Kidney (tissue), 14 donors: ENCODE measurements around the gene HOXA9. TPM values are rescaled to one million over a fixed set of nuclear protein-coding genes. Genes with fewer than 3 reads are reported as not detected.

ENCODE experiments used
- DNase-seq, 5 donors: peaks; one replicate each; pipeline ENCODE4 v3.0.0-alpha.2; 2013 to 2020
- FAIRE-seq: peaks from 2 replicates; lab custom pipeline; 2012; peaks lifted over from hg19 to GRCh38; lab: Jason Lieb, UNC
- H3K27ac ChIP-seq, 2 donors: one replicate each; pipeline ENCODE4 v1.7.0; 2013; ENCODE audit warnings: low read depth in 2 of 2, low read length in 2 of 2, inconsistent platforms in 1 of 2
- H3K27me3 ChIP-seq: one replicate; pipeline ENCODE4 v1.7.1; 2013; ENCODE audit warnings: low read length, inconsistent platforms; ENCODE audit not compliant: control insufficient read depth, insufficient read depth
- H3K36me3 ChIP-seq, 3 donors: one replicate each; pipeline versions ENCODE4 v1.7.0 to v1.7.1; 2013; ENCODE audit warnings: low read length in 3 of 3, control low read depth in 1 of 3, inconsistent platforms in 1 of 3; ENCODE audit not compliant: insufficient read depth in 3 of 3, control insufficient read depth in 2 of 3
- H3K4me1 ChIP-seq, 3 donors: one replicate each; pipeline versions ENCODE4 v1.7.0 to v1.7.1; 2013; ENCODE audit warnings: low read length in 3 of 3, inconsistent platforms in 1 of 3, low read depth in 1 of 3; ENCODE audit not compliant: control insufficient read depth in 2 of 3, insufficient read depth in 2 of 3
- H3K4me3 ChIP-seq, 3 donors: one replicate each; pipeline versions ENCODE4 v1.7.0 to v1.8.1; 2013; ENCODE audit warnings: low read length in 3 of 3, control low read depth in 1 of 3, inconsistent platforms in 1 of 3
- H3K9ac ChIP-seq, 3 donors: one replicate each; pipeline versions ENCODE4 v1.7.0 to v1.7.1; 2013; ENCODE audit warnings: low read length in 3 of 3, control low read depth in 1 of 3, inconsistent platforms in 1 of 3
- H3K9me3 ChIP-seq, 3 donors: one replicate each; pipeline versions ENCODE4 v1.7.0 to v1.7.1; 2013; ENCODE audit warnings: low read length in 3 of 3, control low read depth in 1 of 3, inconsistent platforms in 1 of 3; ENCODE audit not compliant: control insufficient read depth in 2 of 3, insufficient read depth in 1 of 3
- intact Hi-C: fragments of 100-400 bp; cut with DNase I; formaldehyde crosslinking; loops from one replicate; pipeline ENCODE4 v1.11.1; 2022
- polyA plus RNA-seq: library from polyadenylated mRNA; stranded (reverse); fragments of 350-450 nt; fragmentation: Illumina TruSeq; extraction: RNeasy Lipid Tissue Mini Kit (QIAGEN cat#74804); gene quantifications from one replicate; pipeline ENCODE4 v1.2.3, GENCODE V29; 2014; ENCODE audit warnings: low read depth, low replicate concordance; ENCODE audit not compliant: insufficient read depth
- total RNA-seq: library from RNA; stranded (reverse); fragmentation: NEBNext Ultra II Directional; extraction: Animal tissue kit (Norgen Biotek cat#: 25700); gene quantifications from one replicate; pipeline ENCODE4 v1.2.1, GENCODE V29; 2021
- TF ChIP-seq, protein P1 (sequence below): IDR thresholded peaks from 3 replicates; pipeline ENCODE4 v1.5.1; 2012; ENCODE audit warnings: mild to moderate bottlenecking, moderate library complexity, borderline replicate concordance; ENCODE audit not compliant: insufficient read depth; ENCODE audit errors: extremely low read depth
- donor health status: control.
- donor health status: control.
- donor health status: control.
- donor health status: control.
- donor health status: control.
- donor health status: DM: yes; HTN: yes; CAD: no.
- donor health status: Normal renal cell carcinoma (clear cell type).

The HOXA9 gene
- total and polyA plus RNA-seq, 2 donors from 2014 or later, result 36.7 to 36.8 TPM

GRCh38 chr7:27125986-27126394 is 39.3 kb downstream of the HOXA9 start:
- H3K27me3 ChIP-seq, result no peaks in the 10 kb centered on the region
- H3K9ac ChIP-seq, result peak overlapping the region in 2 of 3 donors; percentile 20 to 63
- TF ChIP-seq, protein P1, sequence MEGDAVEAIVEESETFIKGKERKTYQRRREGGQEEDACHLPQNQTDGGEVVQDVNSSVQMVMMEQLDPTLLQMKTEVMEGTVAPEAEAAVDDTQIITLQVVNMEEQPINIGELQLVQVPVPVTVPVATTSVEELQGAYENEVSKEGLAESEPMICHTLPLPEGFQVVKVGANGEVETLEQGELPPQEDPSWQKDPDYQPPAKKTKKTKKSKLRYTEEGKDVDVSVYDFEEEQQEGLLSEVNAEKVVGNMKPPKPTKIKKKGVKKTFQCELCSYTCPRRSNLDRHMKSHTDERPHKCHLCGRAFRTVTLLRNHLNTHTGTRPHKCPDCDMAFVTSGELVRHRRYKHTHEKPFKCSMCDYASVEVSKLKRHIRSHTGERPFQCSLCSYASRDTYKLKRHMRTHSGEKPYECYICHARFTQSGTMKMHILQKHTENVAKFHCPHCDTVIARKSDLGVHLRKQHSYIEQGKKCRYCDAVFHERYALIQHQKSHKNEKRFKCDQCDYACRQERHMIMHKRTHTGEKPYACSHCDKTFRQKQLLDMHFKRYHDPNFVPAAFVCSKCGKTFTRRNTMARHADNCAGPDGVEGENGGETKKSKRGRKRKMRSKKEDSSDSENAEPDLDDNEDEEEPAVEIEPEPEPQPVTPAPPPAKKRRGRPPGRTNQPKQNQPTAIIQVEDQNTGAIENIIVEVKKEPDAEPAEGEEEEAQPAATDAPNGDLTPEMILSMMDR, result no peak
- H3K9me3 ChIP-seq, result no peaks in the 10 kb centered on the region
- H3K36me3 ChIP-seq, result peaks cover 0 to 2% (median 0%) of the 10 kb centered on the region in 3 donors
- H3K4me1 ChIP-seq, result peaks cover 32% of the 10 kb centered on the region in 3 donors
- intact Hi-C loops, result no loop called here
- FAIRE-seq (no peak), DNase-seq (peak in 4 of 5 donors; percentile 60 to 93 (median 76))
- peak overlapping the region in 1 of 3 donors; percentile 75 for H3K4me3 ChIP-seq
- H3K27ac ChIP-seq, result peak overlapping the region; percentile 88

DNA sequence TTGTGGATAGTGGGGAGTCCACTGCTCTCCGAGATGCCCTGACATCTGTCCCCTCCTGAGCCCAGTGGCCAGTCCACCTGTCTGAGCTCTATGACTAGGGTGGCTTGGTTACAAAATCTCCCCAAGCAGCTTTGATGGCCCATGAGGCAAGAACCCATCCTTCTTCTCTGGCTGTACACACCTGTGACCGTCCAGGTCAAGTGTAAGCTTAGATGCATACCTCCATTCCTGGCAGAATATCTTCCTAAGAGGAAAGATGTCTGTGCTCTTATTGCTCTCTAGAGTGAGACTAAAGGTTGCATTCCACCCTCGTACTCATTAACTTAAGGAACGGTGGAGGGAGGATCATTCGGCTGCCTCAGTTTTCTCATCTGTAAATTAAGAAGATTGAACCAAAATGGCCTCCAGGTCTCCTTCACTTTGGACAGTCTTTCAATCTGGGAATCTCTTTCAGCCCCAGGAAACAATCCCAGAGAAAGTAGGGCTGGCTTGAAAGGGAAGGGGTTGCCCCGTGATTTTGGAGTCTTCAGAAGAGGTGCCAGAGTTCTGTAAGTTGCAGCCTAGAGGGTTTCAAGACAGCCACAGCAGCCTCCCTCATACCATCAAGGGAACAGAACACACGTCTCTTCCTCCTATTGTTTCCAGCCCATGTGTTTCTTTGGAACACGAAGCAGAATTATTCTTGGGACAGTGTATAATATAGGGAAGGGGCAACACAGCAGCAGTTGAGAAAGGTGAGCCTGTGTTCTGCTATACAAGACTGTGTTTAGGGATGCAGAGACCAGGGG is 40.2 kb downstream of the HOXA9 start:
- Histone ChIP-seq H3K9ac (peak overlapping the region in 2 of 3 donors; percentile 40 to 81), H3K9me3 (no peaks in the 10 kb centered on the region), H3K36me3 (peaks cover 0 to 2% (median 0%) of the 10 kb centered on the region in 3 donors), H3K4me1 (peaks cover 32 to 39% (median 32%) of the 10 kb centered on the region in 3 donors), H3K4me3 (peak overlapping the region; percentile 59 to 75 (median 70)), H3K27me3 (no peaks in the 10 kb centered on the region), H3K27ac (peak overlapping the region; percentile 88)
- intact Hi-C loops, result no loop called here
- FAIRE-seq (no peak), DNase-seq (peak in 2 of 5 donors; percentile 42 to 58)
- TF ChIP-seq, protein P1, result no peak

GRCh38 chr7:27124096-27124901 is 41.0 kb downstream of the HOXA9 start:
- FAIRE-seq (no peak), DNase-seq (peak in 4 of 5 donors; percentile 68 to 91 (median 83))
- peak overlapping the region in 2 of 3 donors; percentile 81 to 84 for H3K9ac ChIP-seq
- TF ChIP-seq, protein P1, result no peak
- H3K27me3 ChIP-seq, result no peaks in the 10 kb centered on the region
- H3K4me1 ChIP-seq, result peaks cover 36 to 47% (median 38%) of the 10 kb centered on the region in 3 donors
- H3K36me3 ChIP-seq, result peaks cover 0 to 2% (median 0%) of the 10 kb centered on the region in 3 donors
- intact Hi-C loops, result no loop called here
- no peaks in the 10 kb centered on the region for H3K9me3 ChIP-seq
- peak overlapping the region; percentile 88 for H3K27ac ChIP-seq
- H3K4me3 ChIP-seq, result peak overlapping the region; percentile 59 to 75 (median 70)
